ENCODE data around the gene NCOA5.

The NCOA5 gene

DNA sequence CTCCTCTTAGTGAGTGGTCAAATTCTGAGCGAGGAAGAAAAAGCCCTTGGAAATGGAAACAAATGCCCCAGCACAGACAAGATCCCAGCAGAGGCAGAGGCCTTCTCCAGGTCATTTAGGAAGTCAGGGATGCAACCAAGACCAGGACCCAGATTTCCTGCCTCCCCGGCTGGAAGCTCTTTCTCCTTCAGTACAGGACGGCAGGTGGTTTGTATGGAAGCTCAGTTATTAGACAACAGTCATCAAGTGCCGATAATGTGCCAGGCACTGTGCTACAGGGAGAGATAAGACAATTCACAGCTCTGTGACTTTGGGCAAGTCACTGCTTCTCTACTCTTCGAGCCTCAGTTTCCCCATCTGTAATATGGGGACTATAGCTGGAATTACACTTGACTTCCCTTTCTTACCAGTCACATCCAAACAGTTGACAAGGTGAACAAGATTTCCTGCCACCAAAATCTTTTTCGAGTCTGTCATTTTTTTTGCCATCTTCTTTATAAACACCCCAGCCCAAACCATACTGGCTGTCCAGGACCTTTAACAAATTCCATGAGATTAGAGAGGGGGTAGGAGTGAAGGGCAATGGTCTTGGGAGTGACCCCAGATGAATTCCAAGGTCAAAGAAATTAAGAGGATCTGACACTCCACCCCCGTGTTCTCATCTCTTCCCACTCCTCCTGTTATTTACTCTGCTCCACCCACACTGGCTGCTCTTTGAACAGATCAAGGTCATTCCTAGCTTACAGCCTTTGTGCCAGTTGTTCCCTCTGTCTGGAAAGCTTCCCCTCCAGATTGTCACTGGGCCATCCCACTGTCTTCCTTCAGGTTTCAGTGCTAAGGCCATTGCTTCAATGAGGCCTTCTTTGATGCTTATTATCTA, 75.0 kb downstream of the NCOA5 start:
- TF ChIP-seq, protein P1, sequence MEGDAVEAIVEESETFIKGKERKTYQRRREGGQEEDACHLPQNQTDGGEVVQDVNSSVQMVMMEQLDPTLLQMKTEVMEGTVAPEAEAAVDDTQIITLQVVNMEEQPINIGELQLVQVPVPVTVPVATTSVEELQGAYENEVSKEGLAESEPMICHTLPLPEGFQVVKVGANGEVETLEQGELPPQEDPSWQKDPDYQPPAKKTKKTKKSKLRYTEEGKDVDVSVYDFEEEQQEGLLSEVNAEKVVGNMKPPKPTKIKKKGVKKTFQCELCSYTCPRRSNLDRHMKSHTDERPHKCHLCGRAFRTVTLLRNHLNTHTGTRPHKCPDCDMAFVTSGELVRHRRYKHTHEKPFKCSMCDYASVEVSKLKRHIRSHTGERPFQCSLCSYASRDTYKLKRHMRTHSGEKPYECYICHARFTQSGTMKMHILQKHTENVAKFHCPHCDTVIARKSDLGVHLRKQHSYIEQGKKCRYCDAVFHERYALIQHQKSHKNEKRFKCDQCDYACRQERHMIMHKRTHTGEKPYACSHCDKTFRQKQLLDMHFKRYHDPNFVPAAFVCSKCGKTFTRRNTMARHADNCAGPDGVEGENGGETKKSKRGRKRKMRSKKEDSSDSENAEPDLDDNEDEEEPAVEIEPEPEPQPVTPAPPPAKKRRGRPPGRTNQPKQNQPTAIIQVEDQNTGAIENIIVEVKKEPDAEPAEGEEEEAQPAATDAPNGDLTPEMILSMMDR (IDR thresholded peaks at IDR 0.05; ENCODE audit: low read depth, low read length): no peak
- TF ChIP-seq MYC (IDR thresholded peaks at IDR 0.05; ENCODE audit: low read depth, low read length) (no peak), POLR2A (IDR thresholded peaks at IDR 0.05; ENCODE audit: extremely low read depth, insufficient read length) (no peak)
- TF ChIP-seq, protein P2, sequence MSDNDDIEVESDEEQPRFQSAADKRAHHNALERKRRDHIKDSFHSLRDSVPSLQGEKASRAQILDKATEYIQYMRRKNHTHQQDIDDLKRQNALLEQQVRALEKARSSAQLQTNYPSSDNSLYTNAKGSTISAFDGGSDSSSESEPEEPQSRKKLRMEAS (IDR thresholded peaks at IDR 0.05; ENCODE audit: low read depth, low read length): no peak
- H3K4me3 ChIP-seq (ENCODE audit: low read depth, low read length): no peak overlapping the region
- no peak for DNase-seq (ENCODE audit: low read depth)

DNA sequence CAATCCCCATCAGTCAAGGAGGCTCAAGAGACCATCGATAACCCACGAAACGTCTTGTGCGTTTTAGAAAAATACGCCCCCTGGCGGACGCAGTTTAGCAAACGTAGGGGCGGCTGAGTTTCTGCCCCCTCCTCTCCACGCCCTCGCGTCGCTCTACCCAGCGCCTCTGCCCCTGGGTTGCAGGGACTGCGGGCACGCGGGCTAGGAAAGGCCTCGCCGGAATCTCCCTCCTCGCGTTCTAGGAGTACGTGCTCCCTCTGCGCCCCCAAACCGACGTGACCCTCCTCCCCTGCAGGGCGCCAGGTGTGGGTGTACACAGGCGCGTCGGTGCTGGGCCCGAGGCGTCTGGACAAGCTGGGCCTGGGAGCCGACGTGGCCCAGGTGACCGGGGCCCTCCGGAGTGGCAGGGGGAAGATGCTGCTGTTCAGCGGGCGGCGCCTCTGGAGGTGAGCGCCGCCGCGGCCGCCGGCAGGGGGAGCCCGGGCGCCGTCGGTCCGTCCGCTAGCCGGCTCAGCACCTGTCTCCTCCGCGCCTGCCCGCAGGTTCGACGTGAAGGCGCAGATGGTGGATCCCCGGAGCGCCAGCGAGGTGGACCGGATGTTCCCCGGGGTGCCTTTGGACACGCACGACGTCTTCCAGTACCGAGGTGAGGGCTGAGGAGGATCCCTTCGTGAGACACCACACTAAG, 75.8 kb downstream of the NCOA5 start:
- TF ChIP-seq POLR2A (IDR thresholded peaks at IDR 0.05; ENCODE audit: extremely low read depth, insufficient read length): no peak
- TF ChIP-seq, protein P2 (IDR thresholded peaks at IDR 0.05; ENCODE audit: low read depth, low read length): no peak
- TF ChIP-seq, protein P1 (IDR thresholded peaks at IDR 0.05; ENCODE audit: low read depth, low read length): peak; percentile 35
- TF ChIP-seq MYC (IDR thresholded peaks at IDR 0.05; ENCODE audit: low read depth, low read length): no peak
- DNase-seq (ENCODE audit: low read depth): peak; percentile 62
- H3K4me3 ChIP-seq (ENCODE audit: low read depth, low read length): no peak overlapping the region

DNA sequence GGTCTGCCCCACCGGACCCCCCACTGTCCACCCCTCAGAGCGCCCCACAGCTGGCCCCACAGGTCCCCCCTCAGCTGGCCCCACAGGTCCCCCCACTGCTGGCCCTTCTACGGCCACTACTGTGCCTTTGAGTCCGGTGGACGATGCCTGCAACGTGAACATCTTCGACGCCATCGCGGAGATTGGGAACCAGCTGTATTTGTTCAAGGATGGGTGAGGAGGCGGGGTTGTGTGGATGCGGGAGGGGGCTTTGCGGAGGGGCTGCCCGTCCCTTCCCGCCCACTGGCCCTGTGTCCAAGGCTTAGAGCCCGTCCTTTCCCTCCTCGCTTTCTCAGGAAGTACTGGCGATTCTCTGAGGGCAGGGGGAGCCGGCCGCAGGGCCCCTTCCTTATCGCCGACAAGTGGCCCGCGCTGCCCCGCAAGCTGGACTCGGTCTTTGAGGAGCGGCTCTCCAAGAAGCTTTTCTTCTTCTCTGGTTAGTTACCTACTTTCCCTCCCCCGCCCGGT, 76.4 kb downstream of the NCOA5 start:
- no peak for TF ChIP-seq POLR2A (IDR thresholded peaks at IDR 0.05; ENCODE audit: extremely low read depth, insufficient read length)
- no peak for TF ChIP-seq MYC (IDR thresholded peaks at IDR 0.05; ENCODE audit: low read depth, low read length)
- TF ChIP-seq, protein P1 (IDR thresholded peaks at IDR 0.05; ENCODE audit: low read depth, low read length): no peak
- TF ChIP-seq, protein P2 (IDR thresholded peaks at IDR 0.05; ENCODE audit: low read depth, low read length): no peak
- no peak overlapping the region for H3K4me3 ChIP-seq (ENCODE audit: low read depth, low read length)
- DNase-seq (ENCODE audit: low read depth): no peak

DNA sequence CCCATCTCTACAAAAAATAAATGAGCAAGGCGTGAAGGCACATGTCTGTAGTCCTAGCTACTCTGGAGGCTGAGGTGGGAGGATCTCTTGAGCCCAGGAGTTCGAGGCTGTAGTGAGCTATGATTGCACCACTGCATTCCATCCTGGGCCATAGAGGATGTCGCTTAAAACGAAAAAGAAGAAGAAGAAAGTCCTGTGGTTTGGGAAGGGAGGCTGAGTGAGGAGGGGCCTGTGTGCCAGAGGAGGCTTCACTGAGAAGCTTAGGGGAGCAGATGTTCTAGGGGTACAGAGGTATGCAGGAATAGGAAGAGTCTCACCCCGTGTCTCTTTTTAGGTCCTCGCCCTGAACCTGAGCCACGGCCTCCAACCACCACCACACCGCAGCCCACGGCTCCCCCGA, 76.8 kb downstream of the NCOA5 start:
- H3K4me3 ChIP-seq (ENCODE audit: low read depth, low read length): no peak overlapping the region
- peak; percentile 55 for DNase-seq (ENCODE audit: low read depth)
- TF ChIP-seq, protein P2 (IDR thresholded peaks at IDR 0.05; ENCODE audit: low read depth, low read length): no peak
- no peak for TF ChIP-seq POLR2A (IDR thresholded peaks at IDR 0.05; ENCODE audit: extremely low read depth, insufficient read length)
- TF ChIP-seq, protein P1 (IDR thresholded peaks at IDR 0.05; ENCODE audit: low read depth, low read length): no peak
- TF ChIP-seq MYC (IDR thresholded peaks at IDR 0.05; ENCODE audit: low read depth, low read length): no peak

DNA sequence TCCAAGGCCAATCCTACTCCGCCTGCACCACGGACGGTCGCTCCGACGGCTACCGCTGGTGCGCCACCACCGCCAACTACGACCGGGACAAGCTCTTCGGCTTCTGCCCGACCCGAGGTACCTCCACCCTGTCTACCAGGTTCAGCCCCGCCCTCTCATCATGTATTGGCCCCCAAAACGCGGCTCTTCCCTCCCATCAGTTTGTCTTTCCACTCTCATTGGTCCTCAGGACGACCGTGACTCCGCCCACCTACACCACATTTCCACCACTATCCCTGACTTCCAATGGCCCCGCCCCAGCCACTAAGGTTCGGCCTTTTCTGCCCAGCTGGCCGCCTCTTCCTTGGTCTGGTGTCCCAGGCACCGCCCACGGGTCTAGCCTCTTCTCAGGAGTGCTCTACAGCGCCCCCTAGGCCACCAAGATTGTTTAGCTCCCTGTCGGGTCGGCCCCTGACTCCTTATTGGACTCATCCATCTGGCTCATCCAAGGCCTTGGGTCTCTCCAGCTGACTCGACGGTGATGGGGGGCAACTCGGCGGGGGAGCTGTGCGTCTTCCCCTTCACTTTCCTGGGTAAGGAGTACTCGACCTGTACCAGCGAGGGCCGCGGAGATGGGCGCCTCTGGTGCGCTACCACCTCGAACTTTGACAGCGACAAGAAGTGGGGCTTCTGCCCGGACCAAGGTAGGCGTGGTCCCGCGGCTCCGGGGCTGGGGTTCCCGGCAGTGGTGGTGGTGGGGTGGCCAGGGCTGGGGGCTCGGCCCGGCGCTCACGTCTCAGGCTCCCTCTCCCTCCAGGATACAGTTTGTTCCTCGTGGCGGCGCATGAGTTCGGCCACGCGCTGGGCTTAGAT, 77.9 kb downstream of the NCOA5 start:
- DNase-seq (ENCODE audit: low read depth): peak; percentile 57
- H3K4me3 ChIP-seq (ENCODE audit: low read depth, low read length): no peak overlapping the region
- TF ChIP-seq, protein P2 (IDR thresholded peaks at IDR 0.05; ENCODE audit: low read depth, low read length): no peak
- no peak for TF ChIP-seq MYC (IDR thresholded peaks at IDR 0.05; ENCODE audit: low read depth, low read length)
- TF ChIP-seq, protein P1 (IDR thresholded peaks at IDR 0.05; ENCODE audit: low read depth, low read length): peak; percentile 22
- TF ChIP-seq POLR2A (IDR thresholded peaks at IDR 0.05; ENCODE audit: extremely low read depth, insufficient read length): no peak
